ENCODE results near the gene FILIP1.

GRCh38 chr6:75543311-75543710 is 49.7 kb upstream of the FILIP1 start:
- TF ChIP-seq, protein P1, sequence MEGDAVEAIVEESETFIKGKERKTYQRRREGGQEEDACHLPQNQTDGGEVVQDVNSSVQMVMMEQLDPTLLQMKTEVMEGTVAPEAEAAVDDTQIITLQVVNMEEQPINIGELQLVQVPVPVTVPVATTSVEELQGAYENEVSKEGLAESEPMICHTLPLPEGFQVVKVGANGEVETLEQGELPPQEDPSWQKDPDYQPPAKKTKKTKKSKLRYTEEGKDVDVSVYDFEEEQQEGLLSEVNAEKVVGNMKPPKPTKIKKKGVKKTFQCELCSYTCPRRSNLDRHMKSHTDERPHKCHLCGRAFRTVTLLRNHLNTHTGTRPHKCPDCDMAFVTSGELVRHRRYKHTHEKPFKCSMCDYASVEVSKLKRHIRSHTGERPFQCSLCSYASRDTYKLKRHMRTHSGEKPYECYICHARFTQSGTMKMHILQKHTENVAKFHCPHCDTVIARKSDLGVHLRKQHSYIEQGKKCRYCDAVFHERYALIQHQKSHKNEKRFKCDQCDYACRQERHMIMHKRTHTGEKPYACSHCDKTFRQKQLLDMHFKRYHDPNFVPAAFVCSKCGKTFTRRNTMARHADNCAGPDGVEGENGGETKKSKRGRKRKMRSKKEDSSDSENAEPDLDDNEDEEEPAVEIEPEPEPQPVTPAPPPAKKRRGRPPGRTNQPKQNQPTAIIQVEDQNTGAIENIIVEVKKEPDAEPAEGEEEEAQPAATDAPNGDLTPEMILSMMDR (IDR thresholded peaks at IDR 0.05) = no peak
- TF ChIP-seq POLR2AphosphoS5 (IDR thresholded peaks at IDR 0.05) (no peak), POLR2A (IDR thresholded peaks at IDR 0.05) (no peak), EP300 (IDR thresholded peaks at IDR 0.05) (no peak)

Measured in upper lobe of left lung (tissue), 4 donors.